B cell (primary cell): Measurements from ENCODE around the gene ATG4D. TPM values are rescaled to one million over a fixed set of nuclear protein-coding genes. Genes with fewer than 3 reads are reported as not detected.

Experiments
- ATAC-seq: fragments of 200-7000 bp; cut with Tn5 transposase; one replicate; pipeline ENCODE4 v1.10.0; 2021; ENCODE audit warnings: low read depth, mild to moderate bottlenecking, moderate number of reproducible peaks, moderate library complexity
- CTCF ChIA-PET: fragments of 350-600 bp; sonication (Branson Sonifier 250); formaldehyde crosslinking; loops from one replicate; lab custom pipeline; 2021; ENCODE audit warnings: antibody characterized with exemption, inconsistent platforms; lab: Charles Lee
- POLR2A ChIA-PET: fragments of 350-600 bp; sonication (Branson Sonifier 250); formaldehyde crosslinking; loops from one replicate; lab custom pipeline; 2021; ENCODE audit warnings: antibody characterized with exemption; lab: Charles Lee
- DNase-seq: peaks from one replicate; pipeline ENCODE4 v3.0.0; 2013
- H2AFZ ChIP-seq: 2 replicates; pipeline ENCODE4 v1.6.1; 2012; ENCODE audit warnings: mild to moderate bottlenecking, low read depth, low read length; ENCODE audit not compliant: insufficient read depth, poor library complexity, severe bottlenecking
- H3K27ac ChIP-seq, 2 donors: 1 replicate in 1 of 2; 2 replicates in 1 of 2; pipeline ENCODE4 v1.5.1; 2012 to 2013; ENCODE audit warnings: low read length in 2 of 2, mild to moderate bottlenecking in 2 of 2, moderate library complexity in 1 of 2
- H3K27me3 ChIP-seq, 4 experiments: fragments of 200-600 bp in 1 of 4; sonication (generic) in 1 of 4; replicated peaks in 1 of 4; 1 replicate in 2 of 4; 2 replicates in 2 of 4; pipeline versions ENCODE4 v1.6.1 to v1.7.0; 2013 to 2016; ENCODE audit warnings: low read length in 3 of 4, mild to moderate bottlenecking in 2 of 4, mixed read lengths in 1 of 4, moderate library complexity in 1 of 4; ENCODE audit not compliant: insufficient read depth in 4 of 4, control insufficient read depth in 3 of 4; ENCODE audit errors: control extremely low read depth in 1 of 4
- H3K36me3 ChIP-seq, 2 experiments: replicated peaks in 1 of 2; 1 replicate in 1 of 2; 2 replicates in 1 of 2; pipeline versions ENCODE4 v1.6.1 to v1.7.1; 2013; ENCODE audit warnings: low read length in 1 of 2; ENCODE audit not compliant: insufficient read depth in 2 of 2, control insufficient read depth in 1 of 2; ENCODE audit errors: control extremely low read depth in 1 of 2, extremely low read depth in 1 of 2
- H3K4me1 ChIP-seq, 2 donors: fragments of 200-600 bp in 1 of 2; sonication (generic) in 1 of 2; 1 replicate in 1 of 2; 2 replicates in 1 of 2; pipeline versions ENCODE4 v1.5.1 to v1.6.1; 2013 to 2017; ENCODE audit warnings: low read length in 2 of 2; ENCODE audit not compliant: control insufficient read depth in 2 of 2, insufficient read depth in 2 of 2
- H3K4me2 ChIP-seq: replicated peaks from 2 replicates; pipeline ENCODE3; 2012; ENCODE audit warnings: mild to moderate bottlenecking, low read depth, low read length; ENCODE audit not compliant: poor library complexity, severe bottlenecking
- H3K4me3 ChIP-seq, 5 experiments: fragments of 200-600 bp in 1 of 5; sonication (generic) in 1 of 5; 1 replicate in 3 of 5; 2 replicates in 2 of 5; pipeline versions ENCODE4 v1.5.1 to v1.7.0; 2011 to 2016; ENCODE audit warnings: low read length in 4 of 5, mild to moderate bottlenecking in 4 of 5, low read depth in 2 of 5, control low read depth in 1 of 5, moderate library complexity in 1 of 5; ENCODE audit not compliant: insufficient read depth in 1 of 5; ENCODE audit errors: control extremely low read depth in 1 of 5, extremely low read depth in 1 of 5
- H3K79me2 ChIP-seq: fragments of 200-600 bp; sonication (generic); one replicate; pipeline ENCODE4 v1.6.0; 2016; ENCODE audit warnings: low read length; ENCODE audit not compliant: control insufficient read depth, insufficient read depth
- H3K9ac ChIP-seq: fragments of 200-600 bp; sonication (generic); 2 replicates; pipeline ENCODE4 v1.6.1; 2017; ENCODE audit warnings: mild to moderate bottlenecking, low read length, moderate library complexity
- H3K9me3 ChIP-seq, 3 donors: one replicate each; pipeline versions ENCODE4 v1.6.1 to v1.7.1; 2013; ENCODE audit warnings: low read length in 2 of 3; ENCODE audit not compliant: control insufficient read depth in 2 of 3, insufficient read depth in 1 of 3; ENCODE audit errors: control extremely low read depth in 1 of 3
- H4K20me1 ChIP-seq: 2 replicates; pipeline ENCODE4 v1.6.0; 2012; ENCODE audit warnings: mild to moderate bottlenecking, low read length; ENCODE audit not compliant: insufficient read depth, control insufficient read depth, poor library complexity, severe bottlenecking
- H3K27ac Mint-ChIP-seq: one replicate; pipeline ENCODE4 v1.8.0; 2021; ENCODE audit warnings: mixed read lengths
- H3K27me3 Mint-ChIP-seq: one replicate; pipeline ENCODE4 v1.8.0; 2021; ENCODE audit warnings: mixed read lengths
- H3K4me1 Mint-ChIP-seq: one replicate; pipeline ENCODE4 v1.8.0; 2021; ENCODE audit warnings: mixed read lengths
- H3K4me3 Mint-ChIP-seq: one replicate; pipeline ENCODE4 v1.8.0; 2021; ENCODE audit warnings: mixed read lengths
- H3K9me3 Mint-ChIP-seq: one replicate; pipeline ENCODE4 v1.8.0; 2022; ENCODE audit warnings: mixed read lengths; ENCODE audit not compliant: insufficient read depth
- EZH2 ChIP-seq: IDR thresholded peaks from 2 replicates; pipeline ENCODE4 v1.6.1; 2012; ENCODE audit warnings: borderline replicate concordance, low read depth, mild to moderate bottlenecking, moderate library complexity, low read length; ENCODE audit not compliant: insufficient read depth, poor library complexity, severe bottlenecking
- WGBS: methylation state at CpG from one replicate; pipeline ENCODE4 v1.1.5; 2013; ENCODE audit warnings: missing lambda C conversion rate; ENCODE audit not compliant: insufficient coverage; 5-methylcytosine and 5-hydroxymethylcytosine counted together
- intact Hi-C: fragments of 100-400 bp; cut with micrococcal nuclease; formaldehyde crosslinking; loops from one replicate; pipeline ENCODE4 v1.10.0; 2022
- polyA plus RNA-seq: library from polyadenylated mRNA; depleted of rRNA; stranded (reverse); fragments of >200 nt; gene quantifications from 2 replicates; pipeline ENCODE4 v1.2.3, GENCODE V29; 2012
- total RNA-seq, 2 donors: library from RNA; stranded (reverse); fragments of 120-200 nt in 1 of 2; gene quantifications; 1 replicate in 1 of 2; 2 replicates in 1 of 2; pipeline versions ENCODE4 v1.2.3 to v1.2.4, GENCODE V29; 2013 to 2022
- TF ChIP-seq, protein P1 (sequence below): fragments of 200-600 bp; IDR thresholded peaks from one replicate; pipeline ENCODE4 v1.8.0; 2022; ENCODE audit warnings: antibody characterized with exemption, mild to moderate bottlenecking

The ATG4D gene
- total and polyA plus RNA-seq, 2 donors (not counting 1 experiment from before 2014, with no cell fraction given): 58.8 to 75.5 TPM

DNA sequence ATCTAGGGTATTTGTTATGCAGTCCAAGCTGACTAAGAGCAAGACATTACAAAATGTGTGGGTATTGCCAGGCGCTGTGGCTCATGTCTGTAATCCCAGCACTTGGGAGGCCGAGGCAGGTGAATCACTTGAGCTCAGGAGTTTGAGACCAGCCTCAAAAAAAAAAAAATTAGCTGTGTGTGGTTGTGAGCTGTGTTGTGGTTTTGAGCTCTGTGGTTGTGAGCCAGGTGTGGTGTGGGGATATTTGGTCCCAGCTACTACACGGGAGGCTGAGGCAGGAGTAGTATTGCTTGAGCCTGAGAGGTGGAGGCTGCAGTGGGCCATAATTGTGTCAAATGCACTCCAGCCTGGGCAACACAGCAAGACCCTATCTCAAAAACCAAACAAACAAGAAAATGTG lies 35.0 kb upstream of the ATG4D start:
- Histone ChIP-seq H3K36me3 (no peaks in the 10 kb centered on the region), H2AFZ (no peak overlapping the region), H3K27me3 (peaks cover 0 to 27% (median 12%) of the 10 kb centered on the region in 4 experiments), H3K4me1 (peaks cover 5 to 10% of the 10 kb centered on the region in 2 donors), H3K4me2 (no peak overlapping the region), H3K4me3 (no peak overlapping the region), H3K27ac (no peak overlapping the region), H3K9me3 (no peaks in the 10 kb centered on the region), H3K79me2 (no peaks in the 10 kb centered on the region), H3K9ac (no peak overlapping the region), H4K20me1 (no peaks in the 10 kb centered on the region)
- Mint-ChIP-seq H3K27me3 (peaks cover 10% of the 10 kb centered on the region), H3K4me3 (no peak overlapping the region), H3K27ac (no peak overlapping the region), H3K9me3 (no peaks in the 10 kb centered on the region), H3K4me1 (peaks cover 10% of the 10 kb centered on the region)
- POLR2A ChIA-PET: interaction anchor here (0.6 kb wide), 1 partner anchor 8 kb away, joined by 8 read pairs; no protein-coding TSS in a partner anchor
- WGBS: 57% methylated on average over 3 of the region's 3 CpGs
- DNase-seq (no peak), ATAC-seq (no peak)
- intact Hi-C loops: loop anchor here (5.0 kb wide), 1 partner anchor 34 kb away; the partner anchor contains the start of gene ATG4D
- CTCF ChIA-PET: interaction anchor here (0.8 to 1.9 kb wide), 6 partner anchors 8 to 191 kb away, joined by 3 to 4 read pairs (median 3); partner anchors contain the start of gene S1PR5
- TF ChIP-seq, protein P1, sequence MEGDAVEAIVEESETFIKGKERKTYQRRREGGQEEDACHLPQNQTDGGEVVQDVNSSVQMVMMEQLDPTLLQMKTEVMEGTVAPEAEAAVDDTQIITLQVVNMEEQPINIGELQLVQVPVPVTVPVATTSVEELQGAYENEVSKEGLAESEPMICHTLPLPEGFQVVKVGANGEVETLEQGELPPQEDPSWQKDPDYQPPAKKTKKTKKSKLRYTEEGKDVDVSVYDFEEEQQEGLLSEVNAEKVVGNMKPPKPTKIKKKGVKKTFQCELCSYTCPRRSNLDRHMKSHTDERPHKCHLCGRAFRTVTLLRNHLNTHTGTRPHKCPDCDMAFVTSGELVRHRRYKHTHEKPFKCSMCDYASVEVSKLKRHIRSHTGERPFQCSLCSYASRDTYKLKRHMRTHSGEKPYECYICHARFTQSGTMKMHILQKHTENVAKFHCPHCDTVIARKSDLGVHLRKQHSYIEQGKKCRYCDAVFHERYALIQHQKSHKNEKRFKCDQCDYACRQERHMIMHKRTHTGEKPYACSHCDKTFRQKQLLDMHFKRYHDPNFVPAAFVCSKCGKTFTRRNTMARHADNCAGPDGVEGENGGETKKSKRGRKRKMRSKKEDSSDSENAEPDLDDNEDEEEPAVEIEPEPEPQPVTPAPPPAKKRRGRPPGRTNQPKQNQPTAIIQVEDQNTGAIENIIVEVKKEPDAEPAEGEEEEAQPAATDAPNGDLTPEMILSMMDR: no peak
- TF ChIP-seq EZH2: no peak

DNA sequence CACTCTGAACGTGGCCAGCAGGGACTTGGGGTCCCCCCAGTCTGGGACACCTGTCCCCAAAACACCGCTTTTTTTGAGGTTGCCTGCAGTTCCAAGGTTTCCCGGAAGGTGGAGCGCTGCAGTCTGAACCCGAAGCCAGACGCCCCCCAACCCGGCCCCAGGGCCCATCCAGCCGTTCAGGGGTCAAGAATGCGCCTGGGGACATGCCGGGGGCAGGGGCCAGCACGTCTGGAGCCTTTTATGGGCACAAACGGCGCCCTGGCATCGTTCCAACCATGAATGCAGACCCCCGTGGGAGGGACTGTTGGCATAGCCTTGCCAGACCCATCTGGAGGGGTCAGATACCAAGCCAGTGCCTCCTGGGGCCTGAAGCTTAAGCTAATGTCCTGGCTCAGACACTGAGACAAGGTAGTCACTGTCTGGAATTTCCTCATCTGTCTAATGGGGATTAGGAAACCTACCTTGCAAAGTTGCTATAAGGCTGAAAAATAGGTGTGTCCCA lies 33.4 kb upstream of the ATG4D start:
- WGBS: 8% methylated on average over 15 of the region's 15 CpGs
- Mint-ChIP-seq H3K9me3 (no peaks in the 10 kb centered on the region), H3K27me3 (peaks cover 19% of the 10 kb centered on the region), H3K27ac (no peak overlapping the region), H3K4me1 (peaks cover 15% of the 10 kb centered on the region), H3K4me3 (no peak overlapping the region)
- Histone ChIP-seq H3K36me3 (no peaks in the 10 kb centered on the region), H3K9ac (no peak overlapping the region), H3K9me3 (peaks cover 0 to 5% (median 0%) of the 10 kb centered on the region in 3 donors), H2AFZ (peak overlapping the region; percentile 31), H3K27ac (no peak overlapping the region), H3K79me2 (no peaks in the 10 kb centered on the region), H3K27me3 (peaks cover 0 to 43% (median 20%) of the 10 kb centered on the region in 4 experiments), H3K4me1 (peaks cover 16 to 17% of the 10 kb centered on the region in 2 donors), H3K4me3 (no peak overlapping the region), H4K20me1 (no peaks in the 10 kb centered on the region), H3K4me2 (peak overlapping the region; percentile 40)
- intact Hi-C loops: loop anchor here (1.0 to 2.0 kb wide), 2 partner anchors 62 to 188 kb away; no protein-coding TSS in a partner anchor
- ChIA-PET POLR2A (interaction anchor here (0.6 kb wide), 1 partner anchor 49 kb away, joined by 11 read pairs; no protein-coding TSS in a partner anchor), CTCF (interaction anchor here (0.6 to 2.4 kb wide), 6 partner anchors 26 to 191 kb away, joined by 3 to 7 read pairs (median 3); partner anchors contain the start of gene QTRT1)
- peak; percentile 44 for ATAC-seq
- TF ChIP-seq, protein P1: peak; percentile 91
- no peak for TF ChIP-seq EZH2
- peak; percentile 71 for DNase-seq
